SK-N-SH (cell line): Measurements from ENCODE around the gene PTGER1.

Experiments
- CTCF ChIP-seq: fragments of 200-600 bp; sonication (generic); IDR thresholded peaks from 2 replicates; pipeline ENCODE4 v1.6.1; 2017; ENCODE audit warnings: antibody characterized with exemption, mild to moderate bottlenecking, moderate library complexity
- ELF1 ChIP-seq: IDR thresholded peaks from 2 replicates; pipeline ENCODE4 v1.4.0; 2012
- EP300 ChIP-seq, 2 experiments: IDR thresholded peaks; 2 replicates each; pipeline versions ENCODE4 v1.4.0 to v1.6.1; 2012; ENCODE audit warnings: borderline replicate concordance in 1 of 2, low read depth in 1 of 2, low read length in 1 of 2
- FOXJ3 ChIP-seq: sonication (generic); formaldehyde crosslinking; IDR thresholded peaks from 2 replicates; pipeline ENCODE4 v1.5.1; 2020; ENCODE audit warnings: mild to moderate bottlenecking, missing genetic modification reagents
- MAX ChIP-seq: IDR thresholded peaks from 2 replicates; pipeline ENCODE4 v1.4.0; 2012; ENCODE audit warnings: low read depth
- MEF2A ChIP-seq: IDR thresholded peaks from 2 replicates; pipeline ENCODE4 v1.4.0; 2012; ENCODE audit warnings: low read depth, borderline replicate concordance
- MXI1 ChIP-seq: IDR thresholded peaks from 2 replicates; pipeline ENCODE4 v1.6.1; 2012; ENCODE audit warnings: mild to moderate bottlenecking, low read depth, low read length, improper control_type of control experiment
- NFIC ChIP-seq: IDR thresholded peaks from 2 replicates; pipeline ENCODE4 v1.4.0; 2012; ENCODE audit warnings: borderline replicate concordance
- POLR2AphosphoS5 ChIP-seq: IDR thresholded peaks from 2 replicates; pipeline ENCODE4 v1.6.1; 2012; ENCODE audit warnings: low read depth, low read length
- REST ChIP-seq: IDR thresholded peaks from 2 replicates; pipeline ENCODE4 v1.6.1; 2012; ENCODE audit warnings: mild to moderate bottlenecking, low read depth, low read length, moderate library complexity
- SIN3A ChIP-seq: IDR thresholded peaks from 2 replicates; pipeline ENCODE4 v1.6.1; 2012; ENCODE audit warnings: low read depth, mild to moderate bottlenecking, low read length, moderate library complexity, borderline replicate concordance
- USF1 ChIP-seq: IDR thresholded peaks from 2 replicates; pipeline ENCODE4 v1.4.0; 2012; ENCODE audit warnings: low read depth, borderline replicate concordance
- YY1 ChIP-seq: IDR thresholded peaks from 2 replicates; pipeline ENCODE4 v1.4.0; 2012; ENCODE audit warnings: low read depth, mild to moderate bottlenecking
- ZBTB33 ChIP-seq: IDR thresholded peaks from 2 replicates; pipeline ENCODE4 v1.4.0; 2012; ENCODE audit warnings: low read depth, borderline replicate concordance

GRCh38 chr19:14497228-14497921 lies 22.2 kb upstream of the PTGER1 start:
- no peak for TF ChIP-seq MEF2A
- no peak for TF ChIP-seq CTCF
- no peak for TF ChIP-seq EP300 (IDR thresholded peaks at IDR 0.05; ENCODE audit: borderline replicate concordance in 1 of 2, low read depth in 1 of 2, low read length in 1 of 2)
- TF ChIP-seq FOXJ3 (CRISPR knock-in tag) = no peak
- TF ChIP-seq YY1 = no peak
- no peak for TF ChIP-seq USF1
- TF ChIP-seq MXI1 = no peak
- TF ChIP-seq POLR2AphosphoS5 = no peak
- no peak for TF ChIP-seq ELF1
- no peak for TF ChIP-seq SIN3A
- TF ChIP-seq NFIC = no peak
- no peak for TF ChIP-seq MAX
- no peak for TF ChIP-seq ZBTB33
- TF ChIP-seq REST = no peak
